NCI-H146 treated with DMSO at 0.1 percent for 48 hours (cell line): ENCODE results near the gene ZBTB20.
A peak's percentile ranks its signal among the peaks of the same experiment; 100 is the strongest.

Experiments
- DNase-seq: peaks from one replicate; lab custom pipeline; 2025; ENCODE audit not compliant: unreplicated experiment; lab: John Stamatoyannopoulos, UW

ZBTB20 gene

GRCh38 chr3:114929971-114930732 is 216.9 kb downstream of the ZBTB20 start:
- DNase-seq, result no peak

GRCh38 chr3:114928989-114929640 is 218.0 kb downstream of the ZBTB20 start:
- DNase-seq, result no peak

- no peak for DNase-seq
Observed at GRCh38 chr3:114904633-114905032, 242.5 kb downstream of the ZBTB20 start.

GRCh38 chr3:114903213-114903612 is 243.9 kb downstream of the ZBTB20 start:
- no peak for DNase-seq

GRCh38 chr3:114902691-114903101 is 244.4 kb downstream of the ZBTB20 start:
- DNase-seq, result peak; percentile 88

- DNase-seq, result no peak
Observed at GRCh38 chr3:114900908-114901307, 246.2 kb downstream of the ZBTB20 start.

GRCh38 chr3:114899186-114899931 is 247.7 kb downstream of the ZBTB20 start:
- DNase-seq, result peak; percentile 98

- no peak for DNase-seq
Observed at GRCh38 chr3:114896978-114897377, 250.1 kb downstream of the ZBTB20 start.

- DNase-seq, result no peak
Observed at GRCh38 chr3:114893361-114893760, 253.7 kb downstream of the ZBTB20 start.

- no peak for DNase-seq
Observed at GRCh38 chr3:114892880-114893279, 254.2 kb downstream of the ZBTB20 start.

- DNase-seq, result peak; percentile 80
Observed at GRCh38 chr3:114892131-114892879, 254.8 kb downstream of the ZBTB20 start.

- no peak for DNase-seq
Observed at GRCh38 chr3:114887806-114888205, 259.3 kb downstream of the ZBTB20 start.

GRCh38 chr3:114886905-114887304 is 260.2 kb downstream of the ZBTB20 start:
- no peak for DNase-seq

GRCh38 chr3:114884213-114884923 is 262.7 kb downstream of the ZBTB20 start:
- no peak for DNase-seq

- DNase-seq, result peak; percentile 100
Observed at GRCh38 chr3:114880078-114880477, 267.0 kb downstream of the ZBTB20 start.

GRCh38 chr3:114879059-114880031 is 267.7 kb downstream of the ZBTB20 start:
- peak; percentile 100 for DNase-seq

GRCh38 chr3:114878114-114878839 is 268.8 kb downstream of the ZBTB20 start:
- peak; percentile 77 for DNase-seq

- DNase-seq, result peak; percentile 77
Observed at GRCh38 chr3:114877378-114878113, 269.5 kb downstream of the ZBTB20 start.
